Neural progenitor cell (in vitro differentiated cells): ENCODE results near the gene HECTD4. TPM values are rescaled to one million over a fixed set of nuclear protein-coding genes. Genes with fewer than 3 reads are reported as not detected.

Source experiments
- DNase-seq: peaks from one replicate; pipeline ENCODE4 v3.0.0-alpha.2; 2016; ENCODE audit warnings: low spot score
- H2AFZ ChIP-seq: fragments of 200-600 bp; sonication (generic); replicated peaks from 2 replicates; pipeline ENCODE4 v1.6.1; 2016; ENCODE audit warnings: antibody characterized with exemption
- H3F3A ChIP-seq: fragments of 200-600 bp; sonication (generic); 2 replicates; pipeline ENCODE4 v1.6.1; 2016; ENCODE audit warnings: antibody characterized with exemption, low read depth
- H3K27ac ChIP-seq: fragments of 200-600 bp; sonication (generic); 2 replicates; pipeline ENCODE4 v1.5.1; 2016; ENCODE audit warnings: mild to moderate bottlenecking
- H3K27me3 ChIP-seq: fragments of 200-600 bp; sonication (generic); 2 replicates; pipeline ENCODE4 v1.6.1; 2016; ENCODE audit warnings: mild to moderate bottlenecking, moderate library complexity
- H3K36me3 ChIP-seq: fragments of 200-600 bp; sonication (generic); 2 replicates; pipeline ENCODE4 v1.5.1; 2016
- H3K4me1 ChIP-seq: fragments of 200-600 bp; sonication (generic); 2 replicates; pipeline ENCODE4 v1.6.1; 2016; ENCODE audit warnings: mixed run types
- H3K4me2 ChIP-seq: fragments of 200-600 bp; sonication (generic); 2 replicates; pipeline ENCODE4 v1.6.1; 2016
- H3K4me3 ChIP-seq: fragments of 200-600 bp; sonication (generic); 2 replicates; pipeline ENCODE4 v1.5.1; 2016
- H3K79me2 ChIP-seq: fragments of 200-600 bp; sonication (generic); 2 replicates; pipeline ENCODE4 v1.6.1; 2016; ENCODE audit warnings: low read depth
- H3K9ac ChIP-seq: fragments of 200-600 bp; sonication (generic); 2 replicates; pipeline ENCODE4 v1.6.1; 2016
- H3K9me3 ChIP-seq: fragments of 200-600 bp; sonication (generic); 2 replicates; pipeline ENCODE4 v1.5.1; 2016; ENCODE audit warnings: low read depth
- H4K20me1 ChIP-seq: fragments of 200-600 bp; sonication (generic); 2 replicates; pipeline ENCODE4 v1.6.1; 2016; ENCODE audit warnings: low read depth
- H3K27ac Mint-ChIP-seq: 3 replicates; pipeline ENCODE4 v1.8.0; 2021; ENCODE audit warnings: mixed read lengths
- H3K27me3 Mint-ChIP-seq: 2 replicates; pipeline ENCODE4 v1.8.0; 2022; ENCODE audit warnings: low read depth, mild to moderate bottlenecking, inconsistent platforms, moderate library complexity, mixed read lengths; ENCODE audit not compliant: insufficient read depth
- H3K36me3 Mint-ChIP-seq: 3 replicates; pipeline ENCODE4 v1.8.0; 2021; ENCODE audit warnings: mixed read lengths
- H3K4me1 Mint-ChIP-seq: 3 replicates; pipeline ENCODE4 v1.8.0; 2021; ENCODE audit warnings: mixed read lengths
- H3K4me3 Mint-ChIP-seq: 3 replicates; pipeline ENCODE4 v1.8.0; 2021; ENCODE audit warnings: mild to moderate bottlenecking, moderate library complexity, mixed read lengths
- H3K9me3 Mint-ChIP-seq: 3 replicates; pipeline ENCODE4 v1.8.0; 2020; ENCODE audit warnings: mixed read lengths
- EZH2 ChIP-seq: fragments of 200-600 bp; sonication (generic); IDR thresholded peaks from 2 replicates; pipeline ENCODE4 v1.6.1; 2017; ENCODE audit warnings: antibody characterized with exemption, mild to moderate bottlenecking, moderate library complexity
- EZH2phosphoT487 ChIP-seq: fragments of 200-600 bp; sonication (generic); IDR thresholded peaks from 2 replicates; pipeline ENCODE4 v1.6.1; 2017; ENCODE audit warnings: antibody characterized with exemption
- total RNA-seq: library from RNA; depleted of rRNA; stranded (reverse); fragments of >200 nt; gene quantifications from 2 replicates; pipeline ENCODE4 v1.2.3, GENCODE V29; 2015; ENCODE audit warnings: low replicate concordance
- TF ChIP-seq, protein P1 (sequence below): fragments of 200-600 bp; sonication (generic); IDR thresholded peaks from 2 replicates; pipeline ENCODE4 v1.5.1; 2017; ENCODE audit warnings: antibody characterized with exemption, mild to moderate bottlenecking

The HECTD4 gene
- total RNA-seq, 1 donor from 2014 or later = 11.0 TPM

GRCh38 chr12:112308161-112308560 is 74.1 kb downstream of the HECTD4 start:
- no peak for TF ChIP-seq EZH2phosphoT487
- no peak for TF ChIP-seq EZH2
- TF ChIP-seq, protein P1, sequence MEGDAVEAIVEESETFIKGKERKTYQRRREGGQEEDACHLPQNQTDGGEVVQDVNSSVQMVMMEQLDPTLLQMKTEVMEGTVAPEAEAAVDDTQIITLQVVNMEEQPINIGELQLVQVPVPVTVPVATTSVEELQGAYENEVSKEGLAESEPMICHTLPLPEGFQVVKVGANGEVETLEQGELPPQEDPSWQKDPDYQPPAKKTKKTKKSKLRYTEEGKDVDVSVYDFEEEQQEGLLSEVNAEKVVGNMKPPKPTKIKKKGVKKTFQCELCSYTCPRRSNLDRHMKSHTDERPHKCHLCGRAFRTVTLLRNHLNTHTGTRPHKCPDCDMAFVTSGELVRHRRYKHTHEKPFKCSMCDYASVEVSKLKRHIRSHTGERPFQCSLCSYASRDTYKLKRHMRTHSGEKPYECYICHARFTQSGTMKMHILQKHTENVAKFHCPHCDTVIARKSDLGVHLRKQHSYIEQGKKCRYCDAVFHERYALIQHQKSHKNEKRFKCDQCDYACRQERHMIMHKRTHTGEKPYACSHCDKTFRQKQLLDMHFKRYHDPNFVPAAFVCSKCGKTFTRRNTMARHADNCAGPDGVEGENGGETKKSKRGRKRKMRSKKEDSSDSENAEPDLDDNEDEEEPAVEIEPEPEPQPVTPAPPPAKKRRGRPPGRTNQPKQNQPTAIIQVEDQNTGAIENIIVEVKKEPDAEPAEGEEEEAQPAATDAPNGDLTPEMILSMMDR = no peak
- Histone ChIP-seq H3K9ac (no peak overlapping the region), H3K27me3 (no peaks in the 10 kb centered on the region), H3K27ac (no peak overlapping the region), H4K20me1 (no peaks in the 10 kb centered on the region), H3K79me2 (no peaks in the 10 kb centered on the region), H3K4me2 (no peak overlapping the region), H3K4me3 (no peak overlapping the region), H3K4me1 (no peaks in the 10 kb centered on the region), H2AFZ (no peak overlapping the region), H3F3A (no peaks in the 10 kb centered on the region), H3K36me3 (no peaks in the 10 kb centered on the region), H3K9me3 (no peaks in the 10 kb centered on the region)
- Mint-ChIP-seq H3K9me3 (no peaks in the 10 kb centered on the region), H3K4me1 (no peaks in the 10 kb centered on the region), H3K27me3 (no peaks in the 10 kb centered on the region), H3K27ac (no peak overlapping the region), H3K4me3 (no peak overlapping the region), H3K36me3 (peaks cover 19% of the 10 kb centered on the region)
- no peak for DNase-seq

DNA sequence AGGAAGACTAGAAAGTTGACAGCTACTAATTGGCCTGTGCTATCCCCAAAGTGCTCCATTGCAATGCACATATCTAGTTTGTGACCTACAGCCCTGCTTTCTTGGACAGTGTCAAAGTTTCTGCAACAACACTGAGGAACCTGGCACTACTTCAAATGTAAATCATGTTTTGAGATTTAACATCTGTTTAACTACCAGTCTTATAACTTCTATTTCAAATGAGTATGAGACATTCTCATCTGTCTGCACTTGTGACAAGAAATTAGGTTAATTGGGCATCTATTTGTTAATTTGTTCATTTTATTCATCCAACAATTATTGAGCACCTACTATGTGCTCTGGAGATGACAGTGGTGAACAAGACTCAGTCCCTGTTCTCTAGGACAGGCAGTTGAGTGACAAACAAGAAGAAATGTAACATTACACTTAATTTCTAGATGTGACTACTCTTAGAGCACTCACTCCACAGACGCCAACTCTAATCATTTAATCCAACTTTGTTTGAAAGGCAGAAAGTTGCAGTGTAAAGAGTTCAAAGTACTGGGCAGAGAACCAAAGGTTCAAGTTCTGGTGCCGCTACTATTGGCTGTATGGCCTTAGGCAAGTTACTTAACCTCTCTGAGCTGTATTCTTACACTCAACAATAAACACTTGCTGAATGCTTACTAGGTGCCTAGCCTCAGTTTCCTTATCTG is 74.8 kb downstream of the HECTD4 start:
- no peaks in the 10 kb centered on the region for H3K27me3 ChIP-seq
- H3F3A ChIP-seq = no peaks in the 10 kb centered on the region
- Mint-ChIP-seq H3K4me1 (no peaks in the 10 kb centered on the region), H3K27ac (no peak overlapping the region), H3K36me3 (peaks cover 16% of the 10 kb centered on the region), H3K9me3 (no peaks in the 10 kb centered on the region), H3K27me3 (no peaks in the 10 kb centered on the region), H3K4me3 (no peak overlapping the region)
- TF ChIP-seq, protein P1 = no peak
- DNase-seq = no peak
- no peak overlapping the region for H3K9ac ChIP-seq
- H3K4me1 ChIP-seq = no peaks in the 10 kb centered on the region
- no peak overlapping the region for H3K27ac ChIP-seq
- no peaks in the 10 kb centered on the region for H4K20me1 ChIP-seq
- no peaks in the 10 kb centered on the region for H3K79me2 ChIP-seq
- H3K4me3 ChIP-seq = no peak overlapping the region
- H3K9me3 ChIP-seq = no peaks in the 10 kb centered on the region
- H2AFZ ChIP-seq = no peak overlapping the region
- H3K36me3 ChIP-seq = no peaks in the 10 kb centered on the region
- H3K4me2 ChIP-seq = no peak overlapping the region

DNA sequence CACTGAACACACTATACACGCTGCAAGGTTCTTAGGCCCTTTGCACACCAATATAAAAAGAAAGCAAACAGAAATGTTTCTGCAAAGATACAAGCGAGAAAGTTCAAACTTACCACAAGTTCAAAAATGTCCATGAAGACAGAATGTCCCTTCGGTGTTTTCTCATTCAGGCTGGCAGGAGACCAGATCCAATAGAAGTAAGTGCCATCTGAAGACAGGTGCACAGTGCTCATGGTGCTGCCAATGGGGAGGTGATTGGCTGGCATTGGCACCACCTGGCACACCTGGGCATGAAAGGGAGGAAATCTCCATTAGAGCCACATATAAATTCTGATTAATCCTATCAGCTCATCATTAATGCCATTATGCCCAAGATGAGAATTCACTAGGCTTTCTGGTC is 76.3 kb downstream of the HECTD4 start:
- no peaks in the 10 kb centered on the region for H4K20me1 ChIP-seq
- Mint-ChIP-seq H3K27me3 (no peaks in the 10 kb centered on the region), H3K27ac (no peak overlapping the region), H3K36me3 (peaks cover 9% of the 10 kb centered on the region), H3K4me3 (no peak overlapping the region), H3K9me3 (no peaks in the 10 kb centered on the region), H3K4me1 (no peaks in the 10 kb centered on the region)
- no peak overlapping the region for H3K4me3 ChIP-seq
- TF ChIP-seq EZH2phosphoT487 (no peak), EZH2 (no peak)
- TF ChIP-seq, protein P1 = no peak
- DNase-seq = no peak
- H3K79me2 ChIP-seq = no peaks in the 10 kb centered on the region
- no peaks in the 10 kb centered on the region for H3F3A ChIP-seq
- H3K9me3 ChIP-seq = no peaks in the 10 kb centered on the region
- no peaks in the 10 kb centered on the region for H3K4me1 ChIP-seq
- no peak overlapping the region for H3K9ac ChIP-seq
- no peaks in the 10 kb centered on the region for H3K36me3 ChIP-seq
- no peak overlapping the region for H3K4me2 ChIP-seq
- no peak overlapping the region for H2AFZ ChIP-seq
- H3K27me3 ChIP-seq = no peaks in the 10 kb centered on the region
- no peak overlapping the region for H3K27ac ChIP-seq
